PC-9 (cell line): Measurements from ENCODE around the gene CLPTM1L.

Experiments used
- EZH2 ChIP-seq: fragments of 200-600 bp; sonication (generic); IDR thresholded peaks from 2 replicates; pipeline ENCODE4 v1.8.0; 2017; ENCODE audit warnings: antibody characterized with exemption, low read depth
- TF ChIP-seq, protein P1 (sequence below): fragments of 200-600 bp; sonication (generic); conservative IDR thresholded peaks from 2 replicates; pipeline ENCODE4 v1.6.1; 2017; ENCODE audit warnings: mixed run types, antibody characterized with exemption, mild to moderate bottlenecking, moderate library complexity

DNA sequence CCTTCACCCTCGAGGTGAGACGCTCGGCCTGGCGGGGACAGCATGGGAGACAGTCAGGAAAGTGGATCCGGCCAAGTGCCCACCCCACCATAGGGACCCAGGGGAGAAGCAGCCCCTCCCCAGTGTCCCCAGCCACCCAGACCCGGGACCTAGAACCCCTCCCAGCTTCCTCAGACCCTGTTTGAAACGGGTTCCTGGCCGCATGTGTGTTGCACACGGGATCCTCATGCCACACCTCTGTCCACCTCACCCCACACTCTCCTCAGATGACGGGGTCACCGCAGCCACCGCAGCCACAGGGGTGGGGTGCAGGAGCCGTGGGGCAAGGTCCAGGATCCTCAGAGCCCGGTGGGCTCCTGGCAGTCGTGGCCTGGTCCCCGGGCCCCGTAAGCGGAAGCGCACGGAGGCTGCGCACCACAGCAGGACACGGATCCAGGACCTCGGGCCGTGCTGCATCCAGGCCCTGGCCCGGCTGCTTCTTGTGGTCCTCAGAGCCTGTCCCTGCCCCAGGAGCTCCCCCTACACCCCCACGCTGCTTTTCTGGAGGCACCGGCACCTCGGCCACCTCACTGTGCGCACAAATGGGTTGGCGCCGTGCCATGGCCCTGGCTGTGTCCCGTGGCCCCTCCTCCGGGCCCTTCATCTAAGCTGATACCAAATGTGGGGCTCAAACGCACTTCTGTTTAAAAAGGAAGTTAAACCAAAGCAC lies 65.3 kb downstream of the CLPTM1L start:
- TF ChIP-seq, protein P1, sequence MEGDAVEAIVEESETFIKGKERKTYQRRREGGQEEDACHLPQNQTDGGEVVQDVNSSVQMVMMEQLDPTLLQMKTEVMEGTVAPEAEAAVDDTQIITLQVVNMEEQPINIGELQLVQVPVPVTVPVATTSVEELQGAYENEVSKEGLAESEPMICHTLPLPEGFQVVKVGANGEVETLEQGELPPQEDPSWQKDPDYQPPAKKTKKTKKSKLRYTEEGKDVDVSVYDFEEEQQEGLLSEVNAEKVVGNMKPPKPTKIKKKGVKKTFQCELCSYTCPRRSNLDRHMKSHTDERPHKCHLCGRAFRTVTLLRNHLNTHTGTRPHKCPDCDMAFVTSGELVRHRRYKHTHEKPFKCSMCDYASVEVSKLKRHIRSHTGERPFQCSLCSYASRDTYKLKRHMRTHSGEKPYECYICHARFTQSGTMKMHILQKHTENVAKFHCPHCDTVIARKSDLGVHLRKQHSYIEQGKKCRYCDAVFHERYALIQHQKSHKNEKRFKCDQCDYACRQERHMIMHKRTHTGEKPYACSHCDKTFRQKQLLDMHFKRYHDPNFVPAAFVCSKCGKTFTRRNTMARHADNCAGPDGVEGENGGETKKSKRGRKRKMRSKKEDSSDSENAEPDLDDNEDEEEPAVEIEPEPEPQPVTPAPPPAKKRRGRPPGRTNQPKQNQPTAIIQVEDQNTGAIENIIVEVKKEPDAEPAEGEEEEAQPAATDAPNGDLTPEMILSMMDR = no peak
- no peak for TF ChIP-seq EZH2
